Measurements from ENCODE around the gene C10orf67. TPM values are rescaled to one million over a fixed set of nuclear protein-coding genes. Genes with fewer than 3 reads are reported as not detected.

Gene C10orf67
- total and polyA plus RNA-seq, 4 experiments from 2014 or later, result 0.16 to 0.31 TPM; not detected in 2

- no peak for DNase-seq
- H3K27me3 ChIP-seq (ENCODE audit: insufficient read depth, low read length), result no peaks in the 10 kb centered on the region
- H3K27ac Mint-ChIP-seq, result no peak overlapping the region
- H3K36me3 ChIP-seq (ENCODE audit: insufficient read depth, low read length), result no peaks in the 10 kb centered on the region
- peaks cover 35% of the 10 kb centered on the region in 2 donors for H3K27me3 Mint-ChIP-seq
- no peak overlapping the region for H3K27ac ChIP-seq (ENCODE audit: low read depth, low read length)
- H3K36me3 Mint-ChIP-seq, result no peaks in the 10 kb centered on the region
- CTCF ChIA-PET (ENCODE audit: partially characterized antibody), result no interaction called here
- POLR2A ChIA-PET (ENCODE audit: partially characterized antibody), result no interaction called here
- no peak overlapping the region for H3K4me3 Mint-ChIP-seq
- H3K4me1 ChIP-seq (ENCODE audit: insufficient read depth, low read length), result no peaks in the 10 kb centered on the region
- no peaks in the 10 kb centered on the region for H3K9me3 ChIP-seq (ENCODE audit: control insufficient read depth in 1 of 2, low read length in 2 of 2)
- H3K4me3 ChIP-seq (ENCODE audit: low read length in 2 of 2), result no peak overlapping the region
- H3K9me3 Mint-ChIP-seq, result peaks cover 0 to 2% (median 0%) of the 10 kb centered on the region in 8 donors
- intact Hi-C loops (cut with micrococcal nuclease), result no loop called here
- no peaks in the 10 kb centered on the region for H3K4me1 Mint-ChIP-seq
Observed at GRCh38 chr10:23205972-23206642, 138.5 kb downstream of the C10orf67 start.

GRCh38 chr10:23204773-23205172 is 139.8 kb downstream of the C10orf67 start:
- Mint-ChIP-seq H3K4me1 (peaks cover 0 to 4% (median under 1%) of the 10 kb centered on the region in 4 donors), H3K9me3 (no peaks in the 10 kb centered on the region), H3K4me3 (no peak overlapping the region), H3K27ac (no peak overlapping the region), H3K27me3 (peaks cover 36 to 46% of the 10 kb centered on the region in 2 donors), H3K36me3 (no peaks in the 10 kb centered on the region)
- Histone ChIP-seq H3K4me1 (ENCODE audit: insufficient read depth, low read length) (no peaks in the 10 kb centered on the region), H3K27ac (ENCODE audit: low read depth, low read length) (no peak overlapping the region), H3K9me3 (ENCODE audit: control insufficient read depth in 1 of 2, low read length in 2 of 2) (no peaks in the 10 kb centered on the region), H3K27me3 (ENCODE audit: insufficient read depth, low read length) (peaks cover 3% of the 10 kb centered on the region), H3K4me3 (ENCODE audit: low read length in 2 of 2) (no peak overlapping the region), H3K36me3 (ENCODE audit: insufficient read depth, low read length) (no peaks in the 10 kb centered on the region)
- ChIA-PET CTCF (ENCODE audit: partially characterized antibody) (no interaction called here), POLR2A (ENCODE audit: partially characterized antibody) (no interaction called here)
- DNase-seq, result no peak
- intact Hi-C loops (cut with micrococcal nuclease), result no loop called here

GRCh38 chr10:23203369-23204325 is 140.9 kb downstream of the C10orf67 start:
- Histone ChIP-seq H3K4me1 (ENCODE audit: insufficient read depth, low read length) (no peaks in the 10 kb centered on the region), H3K36me3 (ENCODE audit: insufficient read depth, low read length) (no peaks in the 10 kb centered on the region), H3K27ac (ENCODE audit: low read depth, low read length) (no peak overlapping the region), H3K9me3 (ENCODE audit: control insufficient read depth in 1 of 2, low read length in 2 of 2) (no peaks in the 10 kb centered on the region), H3K4me3 (ENCODE audit: low read length in 2 of 2) (no peak overlapping the region), H3K27me3 (ENCODE audit: insufficient read depth, low read length) (peaks cover 3% of the 10 kb centered on the region)
- ChIA-PET CTCF (ENCODE audit: partially characterized antibody) (no interaction called here), POLR2A (ENCODE audit: partially characterized antibody) (no interaction called here)
- Mint-ChIP-seq H3K27ac (no peak overlapping the region), H3K27me3 (peaks cover 37 to 47% of the 10 kb centered on the region in 2 donors), H3K36me3 (no peaks in the 10 kb centered on the region), H3K9me3 (no peaks in the 10 kb centered on the region), H3K4me3 (no peak overlapping the region), H3K4me1 (peaks cover 0 to 7% (median under 1%) of the 10 kb centered on the region in 4 donors)
- no peak for DNase-seq
- intact Hi-C loops (cut with micrococcal nuclease), result no loop called here

GRCh38 chr10:23202779-23203178 is 141.8 kb downstream of the C10orf67 start:
- H3K4me3 Mint-ChIP-seq, result no peak overlapping the region
- Histone ChIP-seq H3K27ac (ENCODE audit: low read depth, low read length) (no peak overlapping the region), H3K9me3 (ENCODE audit: control insufficient read depth in 1 of 2, low read length in 2 of 2) (no peaks in the 10 kb centered on the region), H3K4me3 (ENCODE audit: low read length in 2 of 2) (no peak overlapping the region), H3K27me3 (ENCODE audit: insufficient read depth, low read length) (peaks cover 3% of the 10 kb centered on the region), H3K4me1 (ENCODE audit: insufficient read depth, low read length) (no peaks in the 10 kb centered on the region), H3K36me3 (ENCODE audit: insufficient read depth, low read length) (no peaks in the 10 kb centered on the region)
- no peak overlapping the region for H3K27ac Mint-ChIP-seq
- peaks cover 0 to 12% (median 1%) of the 10 kb centered on the region in 4 donors for H3K4me1 Mint-ChIP-seq
- no peak for DNase-seq
- no peaks in the 10 kb centered on the region for H3K9me3 Mint-ChIP-seq
- ChIA-PET POLR2A (ENCODE audit: partially characterized antibody) (no interaction called here), CTCF (ENCODE audit: partially characterized antibody) (no interaction called here)
- intact Hi-C loops (cut with micrococcal nuclease), result no loop called here
- no peaks in the 10 kb centered on the region for H3K36me3 Mint-ChIP-seq
- peaks cover 44 to 55% of the 10 kb centered on the region in 2 donors for H3K27me3 Mint-ChIP-seq

GRCh38 chr10:23201837-23202236 is 142.8 kb downstream of the C10orf67 start:
- intact Hi-C loops (cut with micrococcal nuclease), result no loop called here
- H3K27me3 ChIP-seq (ENCODE audit: insufficient read depth, low read length), result peaks cover 4% of the 10 kb centered on the region

GRCh38 chr10:23200997-23201652 is 143.5 kb downstream of the C10orf67 start:
- Histone ChIP-seq H3K36me3 (ENCODE audit: insufficient read depth, low read length) (no peaks in the 10 kb centered on the region), H3K4me1 (ENCODE audit: insufficient read depth, low read length) (no peaks in the 10 kb centered on the region), H3K27me3 (ENCODE audit: insufficient read depth, low read length) (peaks cover 11% of the 10 kb centered on the region), H3K9me3 (ENCODE audit: control insufficient read depth in 1 of 2, low read length in 2 of 2) (no peaks in the 10 kb centered on the region), H3K27ac (ENCODE audit: low read depth, low read length) (no peak overlapping the region), H3K4me3 (ENCODE audit: low read length in 2 of 2) (no peak overlapping the region)
- no peak overlapping the region for H3K27ac Mint-ChIP-seq
- intact Hi-C loops (cut with micrococcal nuclease), result no loop called here
- no peak overlapping the region for H3K4me3 Mint-ChIP-seq
- peaks cover 53 to 64% of the 10 kb centered on the region in 2 donors for H3K27me3 Mint-ChIP-seq
- DNase-seq, result no peak
- peaks cover 0 to 12% (median 1%) of the 10 kb centered on the region in 4 donors for H3K4me1 Mint-ChIP-seq
- ChIA-PET POLR2A (ENCODE audit: partially characterized antibody) (no interaction called here), CTCF (ENCODE audit: partially characterized antibody) (no interaction called here)
- no peaks in the 10 kb centered on the region for H3K9me3 Mint-ChIP-seq
- H3K36me3 Mint-ChIP-seq, result no peaks in the 10 kb centered on the region

More at GRCh38 chr10:23201837-23202236, 142.8 kb downstream of the C10orf67 start:
- ChIA-PET POLR2A (ENCODE audit: partially characterized antibody) (no interaction called here), CTCF (ENCODE audit: partially characterized antibody) (no interaction called here)
- Histone ChIP-seq H3K36me3 (ENCODE audit: insufficient read depth, low read length) (no peaks in the 10 kb centered on the region), H3K4me3 (ENCODE audit: low read length in 2 of 2) (no peak overlapping the region), H3K27ac (ENCODE audit: low read depth, low read length) (no peak overlapping the region), H3K9me3 (ENCODE audit: control insufficient read depth in 1 of 2, low read length in 2 of 2) (no peaks in the 10 kb centered on the region), H3K4me1 (ENCODE audit: insufficient read depth, low read length) (no peaks in the 10 kb centered on the region)
- Mint-ChIP-seq H3K36me3 (no peaks in the 10 kb centered on the region), H3K27ac (no peak overlapping the region), H3K4me3 (no peak overlapping the region), H3K9me3 (no peaks in the 10 kb centered on the region), H3K27me3 (peaks cover 46 to 57% of the 10 kb centered on the region in 2 donors), H3K4me1 (peaks cover 0 to 12% (median 1%) of the 10 kb centered on the region in 4 donors)
- DNase-seq, result no peak

GRCh38 chr10:23200586-23200985 is 144.0 kb downstream of the C10orf67 start:
- no peak overlapping the region for H3K27ac Mint-ChIP-seq
- H3K27me3 ChIP-seq (ENCODE audit: insufficient read depth, low read length), result peaks cover 11% of the 10 kb centered on the region
- H3K9me3 Mint-ChIP-seq, result no peaks in the 10 kb centered on the region
- CTCF ChIA-PET (ENCODE audit: partially characterized antibody), result no interaction called here
- H3K36me3 Mint-ChIP-seq, result no peaks in the 10 kb centered on the region
- peaks cover 57 to 67% of the 10 kb centered on the region in 2 donors for H3K27me3 Mint-ChIP-seq
- DNase-seq, result no peak
- H3K4me3 ChIP-seq (ENCODE audit: low read length in 2 of 2), result no peak overlapping the region
- intact Hi-C loops (cut with micrococcal nuclease), result no loop called here
- no peak overlapping the region for H3K27ac ChIP-seq (ENCODE audit: low read depth, low read length)
- no peaks in the 10 kb centered on the region for H3K9me3 ChIP-seq (ENCODE audit: control insufficient read depth in 1 of 2, low read length in 2 of 2)
- H3K36me3 ChIP-seq (ENCODE audit: insufficient read depth, low read length), result no peaks in the 10 kb centered on the region
- peaks cover 0 to 12% (median 1%) of the 10 kb centered on the region in 4 donors for H3K4me1 Mint-ChIP-seq
- H3K4me1 ChIP-seq (ENCODE audit: insufficient read depth, low read length), result no peaks in the 10 kb centered on the region
- POLR2A ChIA-PET (ENCODE audit: partially characterized antibody), result no interaction called here
- H3K4me3 Mint-ChIP-seq, result no peak overlapping the region
